ENCODE results near the gene GPATCH8.

Gene GPATCH8

DNA sequence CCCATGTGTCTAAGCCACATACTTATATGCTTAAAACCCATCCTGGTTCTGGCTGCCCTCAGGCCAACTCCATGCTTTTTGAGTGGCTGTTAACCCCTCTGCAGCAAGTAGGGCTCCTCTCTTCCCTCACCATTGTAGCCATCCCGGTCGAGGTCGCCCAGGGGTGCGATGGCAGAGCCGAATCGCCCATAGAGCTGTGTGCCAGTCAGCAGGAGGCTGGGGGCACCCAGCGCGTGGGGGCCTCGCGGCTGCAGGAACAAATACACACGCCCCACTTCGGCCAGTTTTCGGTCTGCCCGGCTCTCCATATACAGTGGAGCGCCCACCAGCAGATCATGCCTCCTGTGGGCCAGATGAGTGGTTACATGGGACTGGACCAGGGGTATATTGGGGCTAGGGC, 119.8 kb downstream of the GPATCH8 start:
- Histone ChIP-seq H3K27me3 (ENCODE audit: control insufficient read depth, insufficient read depth, low read length) (peaks cover 43% of the 10 kb centered on the region), H3K4me3 (ENCODE audit: low read depth, low read length) (no peak overlapping the region), H3K4me1 (ENCODE audit: control insufficient read depth, insufficient read depth, low read length) (peaks cover 4% of the 10 kb centered on the region; the same call in 1 of the 2 replicates), H3K9me3 (ENCODE audit: control insufficient read depth, insufficient read depth, low read length) (no peaks in the 10 kb centered on the region), H3K27ac (ENCODE audit: low read depth, low read length) (no peak overlapping the region), H3K9ac (ENCODE audit: low read depth, low read length) (no peak overlapping the region), H3K36me3 (ENCODE audit: control insufficient read depth, insufficient read depth, low read length) (no peaks in the 10 kb centered on the region)

DNA sequence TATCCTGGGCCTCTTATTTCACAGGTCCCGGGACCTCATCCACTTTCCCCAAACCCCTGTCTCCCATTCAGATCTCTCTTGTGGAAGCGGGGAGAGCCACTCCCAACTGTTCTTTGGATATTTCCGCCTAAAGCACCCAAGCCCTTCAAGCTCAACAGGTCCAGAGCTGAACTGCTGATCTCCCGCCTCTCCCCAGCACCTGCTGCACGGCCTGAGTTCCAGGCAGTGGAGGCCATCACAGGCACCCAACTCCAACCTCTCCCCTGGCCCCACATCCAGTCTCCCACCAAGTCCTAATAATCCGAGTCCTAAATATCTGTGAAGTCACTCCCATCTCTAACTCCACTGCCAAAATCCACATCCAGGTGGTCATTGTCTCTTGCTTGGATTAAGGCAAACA, 120.3 kb downstream of the GPATCH8 start:
- Histone ChIP-seq H3K4me3 (ENCODE audit: low read depth, low read length) (no peak overlapping the region), H3K27ac (ENCODE audit: low read depth, low read length) (no peak overlapping the region), H3K9ac (ENCODE audit: low read depth, low read length) (no peak overlapping the region), H3K9me3 (ENCODE audit: control insufficient read depth, insufficient read depth, low read length) (no peaks in the 10 kb centered on the region), H3K27me3 (ENCODE audit: control insufficient read depth, insufficient read depth, low read length) (peaks cover 43% of the 10 kb centered on the region), H3K4me1 (ENCODE audit: control insufficient read depth, insufficient read depth, low read length) (peaks cover 4% of the 10 kb centered on the region; the same call in 1 of the 2 replicates), H3K36me3 (ENCODE audit: control insufficient read depth, insufficient read depth, low read length) (no peaks in the 10 kb centered on the region)

DNA sequence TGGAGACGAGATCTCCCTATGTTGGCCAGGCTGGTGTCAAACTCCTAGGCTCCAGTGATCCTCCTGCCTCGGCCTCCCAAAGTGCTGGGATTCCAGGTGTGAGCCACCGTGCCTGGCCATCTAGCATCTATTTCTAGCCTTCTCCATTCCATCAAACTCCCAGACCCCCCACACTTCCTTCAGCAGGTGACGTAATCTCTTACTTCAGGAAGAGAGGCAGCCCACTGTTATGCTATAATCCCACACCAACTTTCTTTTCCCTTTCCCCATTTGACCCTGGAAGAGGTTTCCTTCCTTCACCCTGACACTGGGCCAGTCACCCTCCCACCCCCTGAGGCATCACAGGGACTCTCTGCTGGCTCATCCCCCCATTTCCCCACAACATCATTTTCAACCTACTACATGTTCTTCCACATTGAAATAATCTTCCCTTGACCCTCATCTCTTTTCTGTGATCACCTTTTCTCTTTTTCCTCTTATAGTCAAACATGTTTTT, 121.3 kb downstream of the GPATCH8 start:
- Histone ChIP-seq H3K9ac (ENCODE audit: low read depth, low read length) (no peak overlapping the region), H3K4me3 (ENCODE audit: low read depth, low read length) (no peak overlapping the region), H3K9me3 (ENCODE audit: control insufficient read depth, insufficient read depth, low read length) (no peaks in the 10 kb centered on the region), H3K4me1 (ENCODE audit: control insufficient read depth, insufficient read depth, low read length) (peaks cover 4% of the 10 kb centered on the region; the same call in 1 of the 2 replicates), H3K27me3 (ENCODE audit: control insufficient read depth, insufficient read depth, low read length) (peaks cover 41% of the 10 kb centered on the region), H3K36me3 (ENCODE audit: control insufficient read depth, insufficient read depth, low read length) (no peaks in the 10 kb centered on the region), H3K27ac (ENCODE audit: low read depth, low read length) (no peak overlapping the region)

DNA sequence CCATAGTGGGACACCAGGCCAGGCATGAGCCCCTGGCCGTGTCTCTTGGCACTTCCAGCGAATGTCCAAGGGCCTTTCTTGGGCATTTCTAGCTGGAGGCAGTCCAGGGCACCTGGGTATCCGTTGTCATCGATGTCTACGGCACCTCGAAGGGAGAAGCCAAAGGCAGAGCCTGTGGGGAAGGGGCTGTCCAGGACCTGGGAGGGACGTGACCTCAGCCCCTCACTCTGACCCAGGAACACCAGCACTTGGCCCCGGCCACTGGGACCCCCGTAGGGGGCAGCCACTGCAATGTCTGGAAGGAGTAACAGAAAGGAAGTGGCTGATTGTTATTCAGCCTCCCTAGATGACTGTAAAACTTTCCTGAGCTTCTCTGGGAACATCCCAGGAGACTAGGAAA, 122.4 kb downstream of the GPATCH8 start:
- Histone ChIP-seq H3K27me3 (ENCODE audit: control insufficient read depth, insufficient read depth, low read length) (peaks cover 30% of the 10 kb centered on the region), H3K4me1 (ENCODE audit: control insufficient read depth, insufficient read depth, low read length) (peaks cover 7% of the 10 kb centered on the region; the same call in 1 of the 2 replicates), H3K27ac (ENCODE audit: low read depth, low read length) (no peak overlapping the region), H3K36me3 (ENCODE audit: control insufficient read depth, insufficient read depth, low read length) (no peaks in the 10 kb centered on the region), H3K4me3 (ENCODE audit: low read depth, low read length) (no peak overlapping the region), H3K9me3 (ENCODE audit: control insufficient read depth, insufficient read depth, low read length) (no peaks in the 10 kb centered on the region), H3K9ac (ENCODE audit: low read depth, low read length) (no peak overlapping the region)

DNA sequence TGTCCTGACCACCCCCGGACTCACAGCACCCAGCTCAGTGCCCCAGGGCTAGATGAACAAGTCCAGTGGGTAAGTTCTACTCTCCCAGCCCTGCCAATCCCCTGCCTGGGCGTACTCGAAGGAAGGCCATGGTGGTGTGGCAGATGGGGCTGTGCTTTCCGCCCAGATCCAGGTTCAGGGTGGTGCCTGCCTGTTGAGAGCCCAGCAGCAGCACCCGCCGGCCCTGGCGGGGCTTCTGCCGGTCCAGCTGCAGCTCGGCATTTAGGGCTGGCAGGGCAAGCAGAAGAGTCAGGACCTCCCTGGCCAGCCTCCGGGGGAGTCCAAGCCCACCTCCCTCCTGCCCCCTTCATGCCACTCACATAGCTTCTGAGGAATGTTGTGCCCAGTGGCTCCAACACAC, 123.3 kb downstream of the GPATCH8 start:
- H3K9ac ChIP-seq (ENCODE audit: low read depth, low read length) = no peak overlapping the region
- peaks cover 13% of the 10 kb centered on the region; the same call in 1 of the 2 replicates for H3K4me1 ChIP-seq (ENCODE audit: control insufficient read depth, insufficient read depth, low read length)
- H3K9me3 ChIP-seq (ENCODE audit: control insufficient read depth, insufficient read depth, low read length) = no peaks in the 10 kb centered on the region
- no peaks in the 10 kb centered on the region for H3K36me3 ChIP-seq (ENCODE audit: control insufficient read depth, insufficient read depth, low read length)
- no peak overlapping the region for H3K4me3 ChIP-seq (ENCODE audit: low read depth, low read length)
- H3K27me3 ChIP-seq (ENCODE audit: control insufficient read depth, insufficient read depth, low read length) = peaks cover 24% of the 10 kb centered on the region
- H3K27ac ChIP-seq (ENCODE audit: low read depth, low read length) = no peak overlapping the region

DNA sequence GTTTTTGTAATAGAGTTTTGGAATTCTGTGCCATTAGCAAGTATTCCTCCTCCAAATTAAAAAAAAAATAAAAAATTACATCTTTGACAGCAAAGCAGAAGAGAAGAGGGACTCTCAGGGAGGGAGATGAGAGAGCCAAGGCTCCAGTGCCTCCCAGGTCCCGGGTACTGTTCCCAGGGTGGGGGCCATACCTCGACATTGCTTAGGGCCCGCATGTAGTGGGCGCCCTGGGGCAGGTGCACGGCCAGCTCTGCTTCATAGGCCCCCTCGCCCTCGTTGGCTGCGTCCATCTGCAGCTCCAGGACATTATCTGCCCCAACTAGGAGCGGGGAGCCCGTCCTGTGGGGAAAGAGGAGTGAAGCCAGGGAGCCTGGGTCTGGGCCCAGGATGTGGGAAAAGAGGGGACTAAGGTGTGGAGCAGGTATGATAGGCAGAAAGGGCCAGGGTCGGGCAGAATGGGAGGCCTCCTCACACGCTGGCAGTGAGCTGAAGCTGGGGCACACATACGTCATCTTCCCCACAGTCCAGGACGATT, 125.0 kb downstream of the GPATCH8 start:
- Histone ChIP-seq H3K9ac (ENCODE audit: low read depth, low read length) (no peak overlapping the region), H3K4me1 (ENCODE audit: control insufficient read depth, insufficient read depth, low read length) (peaks cover 9% of the 10 kb centered on the region; the same call in 1 of the 2 replicates), H3K27me3 (ENCODE audit: control insufficient read depth, insufficient read depth, low read length) (peaks cover 7% of the 10 kb centered on the region), H3K4me3 (ENCODE audit: low read depth, low read length) (no peak overlapping the region), H3K9me3 (ENCODE audit: control insufficient read depth, insufficient read depth, low read length) (no peaks in the 10 kb centered on the region), H3K27ac (ENCODE audit: low read depth, low read length) (no peak overlapping the region), H3K36me3 (ENCODE audit: control insufficient read depth, insufficient read depth, low read length) (no peaks in the 10 kb centered on the region)

DNA sequence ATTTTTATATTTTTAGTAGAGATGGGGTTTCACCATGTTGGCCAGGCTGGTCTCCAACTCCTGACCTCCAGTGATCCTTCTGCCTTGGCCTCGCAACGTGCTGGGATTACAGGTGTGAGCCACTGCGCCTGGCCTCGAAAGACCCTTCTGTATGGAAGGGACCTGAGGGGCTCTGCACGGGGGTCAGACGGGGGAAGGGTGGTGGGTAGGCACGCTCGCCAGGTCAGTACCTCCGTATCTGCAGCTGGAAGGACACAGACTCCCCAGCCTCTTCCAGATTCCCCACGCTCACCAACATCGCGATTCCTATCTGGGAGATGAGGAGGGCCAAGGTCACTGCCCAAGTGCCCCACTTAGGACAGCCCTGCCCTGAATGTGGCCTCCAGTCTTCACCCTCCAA, 126.4 kb downstream of the GPATCH8 start:
- Histone ChIP-seq H3K9me3 (ENCODE audit: control insufficient read depth, insufficient read depth, low read length) (no peaks in the 10 kb centered on the region), H3K9ac (ENCODE audit: low read depth, low read length) (no peak overlapping the region), H3K4me1 (ENCODE audit: control insufficient read depth, insufficient read depth, low read length) (peaks cover 9% of the 10 kb centered on the region; the same call in 1 of the 2 replicates), H3K36me3 (ENCODE audit: control insufficient read depth, insufficient read depth, low read length) (no peaks in the 10 kb centered on the region), H3K27ac (ENCODE audit: low read depth, low read length) (no peak overlapping the region), H3K27me3 (ENCODE audit: control insufficient read depth, insufficient read depth, low read length) (no peaks in the 10 kb centered on the region), H3K4me3 (ENCODE audit: low read depth, low read length) (no peak overlapping the region)

DNA sequence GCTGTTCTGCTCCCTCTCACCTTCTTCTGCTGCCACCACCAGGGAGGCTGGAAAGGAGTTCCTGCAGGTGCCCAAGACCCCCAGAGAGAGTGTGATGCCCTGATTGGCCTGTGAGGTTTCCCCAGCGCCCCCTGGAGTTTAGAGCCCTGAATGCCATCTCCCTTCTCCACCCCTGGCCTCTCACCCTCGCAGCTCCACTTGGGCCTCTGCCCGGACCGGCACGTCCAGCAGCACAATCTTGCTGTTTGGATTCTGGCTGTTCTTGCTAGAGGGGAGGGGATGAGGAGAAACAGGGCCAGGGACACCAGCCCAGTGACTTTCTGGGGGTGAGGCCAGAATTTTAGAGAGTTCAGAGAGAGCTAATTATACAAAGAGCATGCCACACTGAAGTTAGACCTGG, 127.1 kb downstream of the GPATCH8 start:
- H3K9ac ChIP-seq (ENCODE audit: low read depth, low read length) = no peak overlapping the region

DNA sequence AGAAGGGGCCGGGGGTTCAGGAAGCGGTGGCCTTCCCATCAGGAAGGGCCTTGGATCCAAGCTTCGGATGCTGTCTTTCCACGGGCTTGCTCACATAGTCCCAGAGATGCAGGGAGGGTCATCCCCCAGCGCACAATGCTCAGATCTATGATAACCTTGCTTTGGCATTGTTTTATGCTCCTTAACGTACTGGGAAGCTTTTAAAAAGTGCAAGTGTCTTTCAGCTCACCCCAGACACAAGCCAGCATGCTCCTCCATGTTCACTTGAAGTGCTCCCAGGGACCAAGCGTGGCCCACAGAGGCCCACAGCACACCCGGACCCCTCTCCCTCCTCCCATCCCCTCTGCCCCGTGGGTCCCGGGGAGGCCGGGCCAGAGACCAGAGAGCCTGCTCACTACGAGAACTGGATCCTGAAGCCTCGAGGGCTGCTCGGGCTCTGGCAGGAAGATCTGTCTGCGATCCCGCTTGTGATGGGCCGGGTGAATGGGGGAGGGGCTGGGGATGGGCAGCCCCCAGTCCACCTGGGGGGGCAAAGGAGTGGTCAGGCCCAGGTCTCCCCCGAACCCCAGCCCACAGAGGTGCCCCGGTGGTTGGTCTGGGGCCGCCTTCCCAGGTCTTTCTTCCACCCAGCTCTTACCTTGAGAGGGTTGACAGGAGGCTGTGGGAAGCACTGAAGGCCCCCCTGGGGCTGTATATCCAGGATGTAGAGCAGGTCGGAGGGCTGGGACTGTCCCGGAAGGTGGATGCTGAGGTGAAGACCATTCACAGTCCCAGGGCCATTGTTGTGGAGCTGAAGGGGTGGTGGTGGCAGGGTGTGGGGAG, 127.8 kb downstream of the GPATCH8 start:
- Histone ChIP-seq H3K4me3 (ENCODE audit: low read depth, low read length) (no peak overlapping the region), H3K9ac (ENCODE audit: low read depth, low read length) (no peak overlapping the region), H3K27ac (ENCODE audit: low read depth, low read length) (no peak overlapping the region), H3K9me3 (ENCODE audit: control insufficient read depth, insufficient read depth, low read length) (no peaks in the 10 kb centered on the region), H3K27me3 (ENCODE audit: control insufficient read depth, insufficient read depth, low read length) (no peaks in the 10 kb centered on the region), H3K4me1 (ENCODE audit: control insufficient read depth, insufficient read depth, low read length) (peaks cover 9% of the 10 kb centered on the region; the same call in 1 of the 2 replicates), H3K36me3 (ENCODE audit: control insufficient read depth, insufficient read depth, low read length) (no peaks in the 10 kb centered on the region)

More for the DNA sequence above, 127.1 kb downstream of the GPATCH8 start:
- no peaks in the 10 kb centered on the region for H3K27me3 ChIP-seq (ENCODE audit: control insufficient read depth, insufficient read depth, low read length)
- H3K27ac ChIP-seq (ENCODE audit: low read depth, low read length) = no peak overlapping the region
- H3K36me3 ChIP-seq (ENCODE audit: control insufficient read depth, insufficient read depth, low read length) = no peaks in the 10 kb centered on the region
- no peak overlapping the region for H3K4me3 ChIP-seq (ENCODE audit: low read depth, low read length)
- peaks cover 9% of the 10 kb centered on the region; the same call in 1 of the 2 replicates for H3K4me1 ChIP-seq (ENCODE audit: control insufficient read depth, insufficient read depth, low read length)
- H3K9me3 ChIP-seq (ENCODE audit: control insufficient read depth, insufficient read depth, low read length) = no peaks in the 10 kb centered on the region

DNA sequence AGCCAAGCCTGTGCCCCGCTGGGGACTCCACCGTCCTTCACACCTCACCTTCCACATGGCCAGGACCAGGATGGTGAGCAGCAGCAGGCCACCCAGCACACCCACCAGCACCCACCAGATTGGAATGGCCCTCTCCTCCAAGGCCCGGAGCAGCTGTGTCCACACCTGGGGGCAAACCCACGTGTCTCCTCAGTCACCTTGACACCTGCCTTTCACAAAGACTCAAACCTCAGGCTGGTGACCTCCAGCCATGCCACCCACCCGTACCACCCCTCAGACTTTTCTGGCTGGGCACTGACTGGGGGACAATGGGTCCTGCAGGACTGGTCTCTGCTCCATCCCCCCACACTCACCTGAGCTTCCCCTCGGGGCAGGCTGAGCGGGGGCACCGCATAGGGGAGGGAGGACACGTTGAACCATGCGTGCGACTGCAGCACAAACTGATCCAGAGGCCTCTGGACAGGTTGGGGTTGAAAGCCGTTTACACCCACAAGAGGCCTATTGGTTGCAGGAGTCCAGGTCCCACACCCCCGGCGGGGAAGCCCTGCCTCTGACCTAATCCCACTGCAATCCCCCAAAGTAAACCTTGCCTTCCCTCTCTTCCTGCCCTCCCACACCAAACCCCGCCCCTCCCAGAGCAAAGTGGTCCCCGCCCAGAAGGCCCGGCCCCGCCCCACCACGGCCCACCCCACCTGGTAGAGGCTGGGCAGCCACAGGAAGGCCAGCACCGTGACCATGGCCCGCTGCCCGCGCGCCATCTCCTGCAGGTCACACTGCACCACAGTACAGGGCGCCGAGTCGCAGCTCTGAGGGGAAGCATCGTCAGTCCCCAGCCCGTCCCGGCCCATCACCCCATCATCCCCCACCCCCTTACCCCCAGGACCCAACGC, 128.7 kb downstream of the GPATCH8 start:
- Histone ChIP-seq H3K27ac (ENCODE audit: low read depth, low read length) (no peak overlapping the region), H3K4me3 (ENCODE audit: low read depth, low read length) (0 out of 2 replicates have a peak overlapping the region, but pooled peaks have one; percentile 12)

More for the DNA sequence above, 128.7 kb downstream of the GPATCH8 start:
- H3K27me3 ChIP-seq (ENCODE audit: control insufficient read depth, insufficient read depth, low read length) = no peaks in the 10 kb centered on the region
- H3K36me3 ChIP-seq (ENCODE audit: control insufficient read depth, insufficient read depth, low read length) = no peaks in the 10 kb centered on the region
- no peak overlapping the region for H3K9ac ChIP-seq (ENCODE audit: low read depth, low read length)
- H3K9me3 ChIP-seq (ENCODE audit: control insufficient read depth, insufficient read depth, low read length) = no peaks in the 10 kb centered on the region
- peaks cover 9% of the 10 kb centered on the region; the same call in 1 of the 2 replicates for H3K4me1 ChIP-seq (ENCODE audit: control insufficient read depth, insufficient read depth, low read length)
